Stomach (tissue), 4 donors: ENCODE data around the gene TMEM119.

Source experiments
- EP300 ChIP-seq: sonication (generic); formaldehyde crosslinking; IDR thresholded peaks from one replicate; pipeline ENCODE4 v1.6.1; 2017; ENCODE audit warnings: antibody characterized with exemption
- POLR2A ChIP-seq, 4 donors: fragments of 450-650 bp; IDR thresholded peaks; one replicate each; pipeline ENCODE4 v1.6.1; 2016; ENCODE audit warnings: antibody characterized with exemption in 4 of 4, control low read depth in 2 of 4, mild to moderate bottlenecking in 1 of 4, moderate library complexity in 1 of 4
- POLR2AphosphoS5 ChIP-seq, 3 donors: sonication (generic); formaldehyde crosslinking; IDR thresholded peaks; one replicate each; pipeline ENCODE4 v1.6.1; 2016; ENCODE audit warnings: antibody characterized with exemption in 3 of 3
- TF ChIP-seq, protein P1 (sequence below), 7 experiments: fragments of 450-650 bp in 4 of 7; fragments of 200-600 bp in 3 of 7; sonication (generic) in 3 of 7; IDR thresholded peaks; one replicate each; pipeline ENCODE4 v1.5.1; 2016 to 2019; ENCODE audit warnings: antibody characterized with exemption in 7 of 7, control low read depth in 2 of 7, mild to moderate bottlenecking in 1 of 7

DNA sequence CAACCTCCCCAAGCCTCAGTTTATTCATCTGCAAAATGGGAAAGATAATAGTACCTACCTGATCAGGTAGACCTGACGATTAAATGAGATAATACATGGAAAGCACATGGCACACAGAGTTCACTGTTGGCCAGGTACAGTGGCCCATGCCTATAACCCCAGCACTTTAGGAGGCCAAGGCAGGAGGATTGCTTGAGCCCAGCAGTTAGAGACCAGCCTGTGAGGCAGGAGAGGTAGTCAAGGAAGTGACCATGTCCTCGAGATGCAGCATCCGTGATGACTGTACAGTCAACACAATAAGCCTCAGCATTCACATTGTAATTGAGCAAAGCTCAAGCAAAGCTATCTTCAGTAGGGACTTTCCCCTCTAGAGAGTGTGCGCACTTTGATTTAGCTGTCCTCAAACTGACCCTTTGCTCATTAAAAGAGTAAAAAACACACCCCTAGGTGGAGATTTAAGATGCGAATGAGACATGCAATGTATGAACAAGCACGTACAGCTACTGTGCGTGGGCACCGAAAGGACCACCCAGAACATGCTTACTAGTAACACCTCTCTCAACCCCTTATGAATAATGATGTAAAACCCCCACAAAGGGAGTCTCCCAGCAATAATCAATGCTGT lies 25.6 kb downstream of the TMEM119 start:
- TF ChIP-seq, protein P1, sequence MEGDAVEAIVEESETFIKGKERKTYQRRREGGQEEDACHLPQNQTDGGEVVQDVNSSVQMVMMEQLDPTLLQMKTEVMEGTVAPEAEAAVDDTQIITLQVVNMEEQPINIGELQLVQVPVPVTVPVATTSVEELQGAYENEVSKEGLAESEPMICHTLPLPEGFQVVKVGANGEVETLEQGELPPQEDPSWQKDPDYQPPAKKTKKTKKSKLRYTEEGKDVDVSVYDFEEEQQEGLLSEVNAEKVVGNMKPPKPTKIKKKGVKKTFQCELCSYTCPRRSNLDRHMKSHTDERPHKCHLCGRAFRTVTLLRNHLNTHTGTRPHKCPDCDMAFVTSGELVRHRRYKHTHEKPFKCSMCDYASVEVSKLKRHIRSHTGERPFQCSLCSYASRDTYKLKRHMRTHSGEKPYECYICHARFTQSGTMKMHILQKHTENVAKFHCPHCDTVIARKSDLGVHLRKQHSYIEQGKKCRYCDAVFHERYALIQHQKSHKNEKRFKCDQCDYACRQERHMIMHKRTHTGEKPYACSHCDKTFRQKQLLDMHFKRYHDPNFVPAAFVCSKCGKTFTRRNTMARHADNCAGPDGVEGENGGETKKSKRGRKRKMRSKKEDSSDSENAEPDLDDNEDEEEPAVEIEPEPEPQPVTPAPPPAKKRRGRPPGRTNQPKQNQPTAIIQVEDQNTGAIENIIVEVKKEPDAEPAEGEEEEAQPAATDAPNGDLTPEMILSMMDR (IDR thresholded peaks at IDR 0.05), result no peak
- TF ChIP-seq EP300, result no peak
- no peak for TF ChIP-seq POLR2A (IDR thresholded peaks at IDR 0.05)
- TF ChIP-seq POLR2AphosphoS5 (IDR thresholded peaks at IDR 0.05), result no peak
